PC-3 (cell line): ENCODE results near the gene CES2. TPM values are rescaled to one million over a fixed set of nuclear protein-coding genes. Genes with fewer than 3 reads are reported as not detected.

Experiments
- ATAC-seq: fragments of 200-7000 bp; cut with Tn5 transposase; 2 replicates; pipeline ENCODE4 v1.9.1; 2020; ENCODE audit warnings: mild to moderate bottlenecking, moderate library complexity
- BruUV-seq: library from RNA; stranded (reverse); fragments of 400-500 nt; replicated peaks from 2 replicates; lab custom pipeline; 2021; lab: Mats Ljungman, UMichigan
- CTCF ChIA-PET: fragments of 300-600 bp; sonication (Branson Sonifier 250); formaldehyde crosslinking; loops from one replicate; lab custom pipeline; 2022; ENCODE audit warnings: antibody characterized with exemption; lab: Charles Lee
- POLR2A ChIA-PET: fragments of 300-600 bp; sonication (Branson Sonifier 250); formaldehyde crosslinking; loops from one replicate; lab custom pipeline; 2022; ENCODE audit warnings: antibody characterized with exemption; ENCODE audit not compliant: unreplicated experiment; lab: Charles Lee
- DNase-seq: peaks from one replicate; pipeline ENCODE4 v3.0.0-alpha.2; 2015
- H2AFZ ChIP-seq: fragments of 300-600 bp; sonication (generic); 2 replicates; pipeline ENCODE4 v1.6.0; 2016; ENCODE audit warnings: antibody characterized with exemption, low read length
- H3F3A ChIP-seq: fragments of 300-600 bp; sonication (generic); one replicate; pipeline ENCODE4 v1.6.0; 2017; ENCODE audit warnings: antibody characterized with exemption, low read length, control low read depth, mild to moderate bottlenecking; ENCODE audit not compliant: unreplicated experiment
- H3K27ac ChIP-seq: fragments of 300-600 bp; sonication (generic); 2 replicates; pipeline ENCODE4 v1.5.1; 2016; ENCODE audit warnings: mild to moderate bottlenecking, low read length
- H3K27me3 ChIP-seq: fragments of 300-600 bp; sonication (generic); 2 replicates; pipeline ENCODE4 v1.6.1; 2016; ENCODE audit warnings: low read length, mixed read lengths
- H3K36me3 ChIP-seq: fragments of 300-600 bp; sonication (generic); 2 replicates; pipeline ENCODE4 v1.6.1; 2016; ENCODE audit warnings: low read depth, mixed run types, low read length, mixed read lengths
- H3K4me1 ChIP-seq: fragments of 300-600 bp; sonication (generic); 2 replicates; pipeline ENCODE4 v1.5.1; 2016; ENCODE audit warnings: low read length; ENCODE audit not compliant: insufficient read depth
- H3K4me2 ChIP-seq: fragments of 300-600 bp; sonication (generic); 2 replicates; pipeline ENCODE4 v1.6.0; 2016; ENCODE audit warnings: low read length
- H3K4me3 ChIP-seq: fragments of 300-600 bp; sonication (generic); 2 replicates; pipeline ENCODE4 v1.5.1; 2016; ENCODE audit warnings: mild to moderate bottlenecking, low read length, mixed read lengths
- H3K79me2 ChIP-seq: fragments of 300-600 bp; sonication (generic); 2 replicates; pipeline ENCODE4 v1.6.1; 2017; ENCODE audit warnings: low read length, mixed read lengths
- H3K9ac ChIP-seq: fragments of 300-600 bp; sonication (generic); 2 replicates; pipeline ENCODE4 v1.6.0; 2016; ENCODE audit warnings: mild to moderate bottlenecking, low read length
- H3K9me2 ChIP-seq: fragments of 300-600 bp; sonication (generic); replicated peaks from 2 replicates; pipeline ENCODE4 v1.6.1; 2016; ENCODE audit warnings: mixed run types, low read length, mixed read lengths
- H3K9me3 ChIP-seq: fragments of 300-600 bp; sonication (generic); 2 replicates; pipeline ENCODE4 v1.6.1; 2016; ENCODE audit warnings: low read length, mixed read lengths
- H4K20me1 ChIP-seq: fragments of 300-600 bp; sonication (generic); 2 replicates; pipeline ENCODE4 v1.6.1; 2016; ENCODE audit warnings: low read length, mixed read lengths
- EZH2 ChIP-seq: fragments of 300-600 bp; sonication (generic); IDR thresholded peaks from one replicate; pipeline ENCODE4 v1.6.1; 2017; ENCODE audit warnings: antibody characterized with exemption, mild to moderate bottlenecking, low read length; ENCODE audit not compliant: unreplicated experiment
- EZH2phosphoT487 ChIP-seq: fragments of 300-600 bp; sonication (generic); IDR thresholded peaks from 2 replicates; pipeline ENCODE4 v1.6.1; 2018; ENCODE audit warnings: mild to moderate bottlenecking, antibody characterized with exemption, low read length, borderline replicate concordance
- intact Hi-C: fragments of 100-400 bp; cut with micrococcal nuclease; formaldehyde crosslinking; loops from 2 replicates; pipeline ENCODE4 v1.9.0; 2023
- total RNA-seq: library from RNA; depleted of rRNA; stranded (reverse); fragments of >200 nt; gene quantifications from 2 replicates; pipeline ENCODE4 v1.2.3, GENCODE V29; 2014
- TF ChIP-seq, protein P1 (sequence below): fragments of 300-600 bp; sonication (generic); conservative IDR thresholded peaks from 2 replicates; pipeline ENCODE4 v1.5.1; 2017; ENCODE audit warnings: antibody characterized with exemption, low read depth, mild to moderate bottlenecking, low read length

The CES2 gene
- total RNA-seq, 1 experiment from 2014 or later: 15.8 TPM

DNA sequence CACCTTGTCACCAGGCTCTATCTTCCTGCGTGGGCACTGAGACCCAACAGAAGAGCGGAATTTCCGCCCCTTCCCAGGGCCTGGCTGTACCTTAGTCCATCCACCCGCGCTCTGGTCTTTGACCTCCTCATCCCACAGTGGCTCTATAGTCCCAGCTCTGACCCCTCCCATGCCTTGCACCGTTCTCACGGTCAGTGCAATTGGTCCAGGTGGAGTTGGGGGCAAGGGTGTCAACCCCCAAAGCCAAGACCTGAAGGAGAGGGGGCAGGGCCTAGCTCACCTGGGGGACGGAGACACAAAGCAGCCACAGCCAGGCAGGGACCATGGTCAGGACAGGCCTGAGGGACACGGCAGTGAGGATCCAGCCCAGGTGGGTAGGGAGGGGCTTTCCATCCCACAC, 17.6 kb upstream of the CES2 start:
- Histone ChIP-seq H2AFZ (no peak overlapping the region), H3K9me3 (no peaks in the 10 kb centered on the region), H3K27me3 (no peaks in the 10 kb centered on the region), H3K4me1 (no peaks in the 10 kb centered on the region), H3F3A (no peaks in the 10 kb centered on the region), H3K4me2 (no peak overlapping the region), H3K36me3 (no peaks in the 10 kb centered on the region), H4K20me1 (no peaks in the 10 kb centered on the region), H3K9me2 (no peaks in the 10 kb centered on the region), H3K4me3 (no peak overlapping the region), H3K9ac (no peak overlapping the region), H3K27ac (no peak overlapping the region), H3K79me2 (no peaks in the 10 kb centered on the region)
- DNase-seq: no peak
- ChIA-PET POLR2A (no interaction called here), CTCF (no interaction called here)
- intact Hi-C loops: no loop called here
- no TSS peak for BruUV-seq
- TF ChIP-seq, protein P1, sequence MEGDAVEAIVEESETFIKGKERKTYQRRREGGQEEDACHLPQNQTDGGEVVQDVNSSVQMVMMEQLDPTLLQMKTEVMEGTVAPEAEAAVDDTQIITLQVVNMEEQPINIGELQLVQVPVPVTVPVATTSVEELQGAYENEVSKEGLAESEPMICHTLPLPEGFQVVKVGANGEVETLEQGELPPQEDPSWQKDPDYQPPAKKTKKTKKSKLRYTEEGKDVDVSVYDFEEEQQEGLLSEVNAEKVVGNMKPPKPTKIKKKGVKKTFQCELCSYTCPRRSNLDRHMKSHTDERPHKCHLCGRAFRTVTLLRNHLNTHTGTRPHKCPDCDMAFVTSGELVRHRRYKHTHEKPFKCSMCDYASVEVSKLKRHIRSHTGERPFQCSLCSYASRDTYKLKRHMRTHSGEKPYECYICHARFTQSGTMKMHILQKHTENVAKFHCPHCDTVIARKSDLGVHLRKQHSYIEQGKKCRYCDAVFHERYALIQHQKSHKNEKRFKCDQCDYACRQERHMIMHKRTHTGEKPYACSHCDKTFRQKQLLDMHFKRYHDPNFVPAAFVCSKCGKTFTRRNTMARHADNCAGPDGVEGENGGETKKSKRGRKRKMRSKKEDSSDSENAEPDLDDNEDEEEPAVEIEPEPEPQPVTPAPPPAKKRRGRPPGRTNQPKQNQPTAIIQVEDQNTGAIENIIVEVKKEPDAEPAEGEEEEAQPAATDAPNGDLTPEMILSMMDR: no peak
- TF ChIP-seq EZH2: no peak
- ATAC-seq: no peak

DNA sequence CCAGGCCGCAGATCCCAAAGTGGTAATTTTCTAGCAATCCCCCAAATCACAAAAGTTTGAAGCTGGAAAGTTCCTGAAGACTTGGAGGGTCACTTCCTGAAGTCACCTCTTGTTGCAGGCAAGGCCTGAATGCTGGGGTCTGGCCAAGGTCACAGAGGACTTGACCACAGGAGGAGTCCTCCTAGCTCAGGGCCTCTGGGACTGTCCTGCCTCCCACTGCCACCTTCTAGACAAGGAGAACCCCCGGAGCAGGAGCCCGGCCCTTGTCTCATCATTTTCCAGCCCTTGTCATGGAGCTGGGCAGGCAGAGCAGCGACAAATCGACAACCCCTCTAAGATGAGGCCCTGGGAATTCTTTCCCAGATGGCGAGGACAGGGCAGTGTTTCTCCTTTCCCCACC, 17.0 kb upstream of the CES2 start:
- Histone ChIP-seq H4K20me1 (no peaks in the 10 kb centered on the region), H3K9ac (no peak overlapping the region), H3K4me3 (no peak overlapping the region), H3K27me3 (no peaks in the 10 kb centered on the region), H3K4me2 (no peak overlapping the region), H3K9me2 (no peaks in the 10 kb centered on the region), H3K27ac (no peak overlapping the region), H3K9me3 (no peaks in the 10 kb centered on the region), H2AFZ (no peak overlapping the region), H3K4me1 (no peaks in the 10 kb centered on the region), H3K79me2 (no peaks in the 10 kb centered on the region), H3K36me3 (no peaks in the 10 kb centered on the region), H3F3A (no peaks in the 10 kb centered on the region)
- DNase-seq (no peak), ATAC-seq (no peak)
- no TSS peak for BruUV-seq
- TF ChIP-seq EZH2phosphoT487: no peak
- TF ChIP-seq EZH2: no peak
- TF ChIP-seq, protein P1: no peak
- intact Hi-C loops: no loop called here
- POLR2A ChIA-PET: no interaction called here
- CTCF ChIA-PET: no interaction called here

DNA sequence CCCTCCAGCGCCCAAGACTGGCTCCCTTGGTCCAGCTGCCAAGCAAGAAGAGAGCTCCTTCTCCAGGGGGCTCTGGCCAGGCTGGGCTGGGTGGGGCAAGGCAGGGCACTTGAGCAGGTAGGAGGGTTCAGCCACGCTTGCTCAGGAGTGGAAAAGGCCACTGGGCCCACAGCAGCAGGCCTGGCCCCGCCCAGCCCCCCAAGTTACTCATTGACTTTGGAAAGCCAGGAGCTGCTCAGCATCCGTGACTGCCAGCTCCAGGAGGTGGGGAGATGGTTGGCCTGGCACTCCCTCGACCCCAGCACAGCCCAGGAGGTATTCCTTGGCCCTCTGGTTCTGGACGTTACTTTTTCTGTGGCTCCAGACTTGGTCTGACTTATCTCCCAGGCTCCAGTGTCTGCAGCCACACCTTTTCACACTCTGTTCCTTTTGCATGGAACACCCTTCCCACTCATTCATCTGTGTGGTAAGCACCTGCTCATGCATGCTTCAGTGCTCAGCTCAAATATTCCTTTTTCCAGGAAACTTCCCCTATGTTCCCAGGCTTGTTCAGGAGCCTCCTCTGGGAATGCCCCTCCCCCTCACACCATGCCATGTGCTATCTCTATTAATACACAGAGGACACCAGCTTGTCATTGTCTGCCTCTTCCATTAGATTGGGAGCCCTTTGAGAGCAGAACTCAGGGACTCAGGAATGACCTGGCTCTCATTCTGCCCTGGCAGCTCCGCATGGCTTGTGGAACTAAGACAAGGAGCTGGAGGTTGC, 16.3 kb upstream of the CES2 start, which contains the start of gene CDH16:
TSS of gene CDH16 (minus strand) at position 83 of the 766 bp plus-strand sequence. CDS start 820 bp downstream, outside the sequence.
- H3K9me2 ChIP-seq: no peaks in the 10 kb centered on the region
- H3K4me3 ChIP-seq: no peak within 1 kb of the TSS
- no peak within 1 kb of the TSS for H3K9ac ChIP-seq
- no peak within 1 kb of the TSS for H3K4me2 ChIP-seq
- DNase-seq (no peak), ATAC-seq (no peak)
- TF ChIP-seq EZH2phosphoT487 (no peak), EZH2 (no peak)
- TF ChIP-seq, protein P1: no peak
- BruUV-seq: no TSS peak
- no peaks in the 10 kb centered on the region for H4K20me1 ChIP-seq
- no peaks in the 10 kb centered on the region for H3K36me3 ChIP-seq
- no peaks in the 10 kb centered on the region for H3K4me1 ChIP-seq
- H3K9me3 ChIP-seq: no peaks in the 10 kb centered on the region
- CTCF ChIA-PET: no interaction called here
- POLR2A ChIA-PET: no interaction called here
- intact Hi-C loops: no loop called here
- H2AFZ ChIP-seq: no peak within 1 kb of the TSS
- no peaks in the 10 kb centered on the region for H3K27me3 ChIP-seq
- H3K27ac ChIP-seq: no peak within 1 kb of the TSS
- no peaks in the 10 kb centered on the region for H3F3A ChIP-seq
- no peaks in the 10 kb centered on the region for H3K79me2 ChIP-seq
